PC-3 (cell line): ENCODE results near the gene SLC4A7.

Experiments
- CTCF ChIP-seq: fragments of 300-600 bp; sonication (generic); conservative IDR thresholded peaks from 2 replicates; pipeline ENCODE4 v1.5.1; 2017; ENCODE audit warnings: antibody characterized with exemption, low read depth, mild to moderate bottlenecking, low read length
- EZH2 ChIP-seq: fragments of 300-600 bp; sonication (generic); IDR thresholded peaks from one replicate; pipeline ENCODE4 v1.6.1; 2017; ENCODE audit warnings: antibody characterized with exemption, mild to moderate bottlenecking, low read length; ENCODE audit not compliant: unreplicated experiment
- EZH2phosphoT487 ChIP-seq: fragments of 300-600 bp; sonication (generic); IDR thresholded peaks from 2 replicates; pipeline ENCODE4 v1.6.1; 2018; ENCODE audit warnings: mild to moderate bottlenecking, antibody characterized with exemption, low read length, borderline replicate concordance

- TF ChIP-seq CTCF = no peak
- no peak for TF ChIP-seq EZH2
- TF ChIP-seq EZH2phosphoT487 = no peak
Measured at GRCh38 chr3:27358372-27358771, 125.8 kb downstream of the SLC4A7 start.
